LNCaP clone FGC (cell line): ENCODE results near the gene ENPP6.

Experiments
- DNase-seq: peaks from one replicate; pipeline ENCODE4 v3.0.0-alpha.2; 2011; ENCODE audit warnings: low read depth
- H3K4me3 ChIP-seq: 2 replicates; pipeline ENCODE4 v1.5.1; 2011; ENCODE audit warnings: mild to moderate bottlenecking, low read depth, low read length, control low read depth
- TF ChIP-seq, protein P1 (sequence below): IDR thresholded peaks from 2 replicates; pipeline ENCODE4 v1.5.1; 2012; ENCODE audit warnings: mild to moderate bottlenecking; ENCODE audit not compliant: control insufficient read depth, insufficient read depth; ENCODE audit errors: extremely low read depth

Gene ENPP6

GRCh38 chr4:184259866-184260265, 42.2 kb upstream of the ENPP6 start:
- H3K4me3 ChIP-seq: no peak overlapping the region
- no peak for DNase-seq
- TF ChIP-seq, protein P1, sequence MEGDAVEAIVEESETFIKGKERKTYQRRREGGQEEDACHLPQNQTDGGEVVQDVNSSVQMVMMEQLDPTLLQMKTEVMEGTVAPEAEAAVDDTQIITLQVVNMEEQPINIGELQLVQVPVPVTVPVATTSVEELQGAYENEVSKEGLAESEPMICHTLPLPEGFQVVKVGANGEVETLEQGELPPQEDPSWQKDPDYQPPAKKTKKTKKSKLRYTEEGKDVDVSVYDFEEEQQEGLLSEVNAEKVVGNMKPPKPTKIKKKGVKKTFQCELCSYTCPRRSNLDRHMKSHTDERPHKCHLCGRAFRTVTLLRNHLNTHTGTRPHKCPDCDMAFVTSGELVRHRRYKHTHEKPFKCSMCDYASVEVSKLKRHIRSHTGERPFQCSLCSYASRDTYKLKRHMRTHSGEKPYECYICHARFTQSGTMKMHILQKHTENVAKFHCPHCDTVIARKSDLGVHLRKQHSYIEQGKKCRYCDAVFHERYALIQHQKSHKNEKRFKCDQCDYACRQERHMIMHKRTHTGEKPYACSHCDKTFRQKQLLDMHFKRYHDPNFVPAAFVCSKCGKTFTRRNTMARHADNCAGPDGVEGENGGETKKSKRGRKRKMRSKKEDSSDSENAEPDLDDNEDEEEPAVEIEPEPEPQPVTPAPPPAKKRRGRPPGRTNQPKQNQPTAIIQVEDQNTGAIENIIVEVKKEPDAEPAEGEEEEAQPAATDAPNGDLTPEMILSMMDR: no peak

DNA sequence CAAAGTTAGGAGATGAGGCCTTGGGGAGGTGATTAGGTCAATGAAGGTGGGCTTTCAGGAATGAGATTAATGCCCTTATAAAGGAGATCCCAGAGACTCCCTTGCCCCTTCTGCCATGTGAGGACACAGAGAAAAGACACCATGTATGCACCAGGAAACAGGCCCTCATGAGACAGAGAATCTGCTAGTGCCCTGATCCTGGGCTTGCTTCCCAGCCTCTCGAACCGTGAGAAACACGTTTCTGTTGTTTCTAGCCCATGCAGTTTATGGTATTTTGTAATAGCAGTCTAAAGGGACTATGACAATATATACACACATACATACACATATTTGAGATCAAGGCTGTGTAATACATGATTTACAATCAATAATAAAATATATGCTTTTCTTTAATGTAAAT, 41.4 kb upstream of the ENPP6 start:
- DNase-seq: no peak
- TF ChIP-seq, protein P1: no peak
- no peak overlapping the region for H3K4me3 ChIP-seq

DNA sequence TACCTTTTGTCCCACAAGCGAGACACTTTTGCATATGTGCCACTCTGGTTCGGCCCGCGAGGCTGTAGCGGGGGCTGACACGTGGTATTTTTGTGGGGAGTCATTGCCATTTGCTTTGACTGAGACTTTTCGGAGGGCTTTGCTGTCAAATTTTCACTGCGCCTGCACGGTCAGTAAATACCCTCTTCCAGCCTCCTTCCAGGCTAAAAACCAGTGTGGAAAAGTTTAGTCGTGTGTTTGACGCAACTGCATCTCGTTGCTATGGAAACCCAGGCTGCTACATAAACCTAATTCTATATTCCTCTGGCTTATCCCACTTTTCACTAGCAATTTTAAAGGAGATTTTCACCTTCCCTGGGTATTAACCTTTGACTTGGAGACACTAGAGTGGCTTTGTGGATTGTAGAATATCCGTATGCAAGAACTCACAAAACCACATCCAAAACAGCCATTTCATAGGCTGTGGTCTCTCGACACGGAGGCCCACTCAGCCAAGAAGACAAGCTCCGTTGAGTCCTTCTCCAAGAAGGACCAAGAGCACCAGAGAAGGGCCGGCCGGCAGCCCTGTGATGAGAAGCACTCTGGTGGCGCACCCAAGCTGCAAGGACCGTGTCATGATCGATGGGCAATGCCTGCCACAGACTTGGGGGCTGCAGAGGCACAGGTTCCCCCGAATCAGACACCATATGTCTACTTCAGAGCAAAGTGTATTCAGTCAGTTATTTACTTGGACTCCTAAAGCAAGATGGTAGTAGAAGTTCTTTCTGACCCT, 38.4 kb upstream of the ENPP6 start:
- no peak for DNase-seq
- TF ChIP-seq, protein P1: no peak
- no peak overlapping the region for H3K4me3 ChIP-seq

DNA sequence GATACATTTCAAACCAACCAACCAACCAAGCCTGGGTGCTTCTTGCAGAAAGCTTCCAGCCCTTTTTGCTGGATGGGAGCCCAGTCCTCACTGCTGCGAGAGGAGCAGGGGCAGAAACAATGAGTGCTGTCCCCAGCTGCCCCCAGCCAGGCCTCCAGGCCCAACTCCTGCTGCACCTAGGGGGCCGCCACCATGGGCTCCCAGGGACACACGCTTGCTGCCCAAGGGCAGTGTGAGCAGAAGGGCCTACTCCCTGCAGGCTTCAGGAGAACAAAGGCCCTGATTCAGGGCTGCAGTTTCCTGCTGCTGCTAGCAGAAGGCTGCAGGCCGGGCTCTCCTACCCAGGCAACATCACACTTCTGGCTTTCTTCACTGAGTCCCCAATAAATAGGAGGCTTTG, 37.7 kb upstream of the ENPP6 start:
- TF ChIP-seq, protein P1: no peak
- DNase-seq: no peak
- H3K4me3 ChIP-seq: no peak overlapping the region

- no peak for DNase-seq
- no peak overlapping the region for H3K4me3 ChIP-seq
- TF ChIP-seq, protein P1: no peak
Measured at GRCh38 chr4:184253072-184253420, 35.4 kb upstream of the ENPP6 start.

- TF ChIP-seq, protein P1: no peak
- no peak overlapping the region for H3K4me3 ChIP-seq
- DNase-seq: no peak
Measured at GRCh38 chr4:184252136-184253071, 34.7 kb upstream of the ENPP6 start.
